ENCODE results near the gene LCN1. TPM values are rescaled to one million over a fixed set of nuclear protein-coding genes. Genes with fewer than 3 reads are reported as not detected.
"Not testable (repeated sequence)": the region's sequence is repeated elsewhere in the genome, so short reads cannot be mapped to it uniquely, and the experiment has no call there.

Gene LCN1
- total RNA-seq, 1 donor from 2014 or later = not detected

GRCh38 chr9:135526730-135527571 is 5.7 kb downstream of the LCN1 start:
- H3K4me1 Mint-ChIP-seq (ENCODE audit: low read depth) = peaks cover 6% of the 10 kb centered on the region
- H3K36me3 Mint-ChIP-seq (ENCODE audit: insufficient read depth) = no peaks in the 10 kb centered on the region
- H3K27ac Mint-ChIP-seq = no peak overlapping the region
- no peak overlapping the region for H3K4me3 Mint-ChIP-seq (ENCODE audit: low read depth)
- DNase-seq (ENCODE audit: low spot score, unreplicated experiment) = no peak
- H3K9me3 Mint-ChIP-seq (ENCODE audit: low read depth) = no peaks in the 10 kb centered on the region
- H3K27me3 Mint-ChIP-seq = peaks cover 13% of the 10 kb centered on the region
- TF ChIP-seq CTCF (IDR thresholded peaks at IDR 0.05; ENCODE audit: unreplicated experiment) = no peak

GRCh38 chr9:135528842-135529435 is 7.7 kb downstream of the LCN1 start:
- H3K27ac Mint-ChIP-seq; DNase-seq (ENCODE audit: low spot score, unreplicated experiment); H3K4me3 Mint-ChIP-seq (ENCODE audit: low read depth); H3K9me3 Mint-ChIP-seq (ENCODE audit: low read depth); H3K36me3 Mint-ChIP-seq (ENCODE audit: insufficient read depth); H3K4me1 Mint-ChIP-seq (ENCODE audit: low read depth): not testable (repeated sequence)
- peaks cover 16% of the 10 kb centered on the region for H3K27me3 Mint-ChIP-seq

- no peaks in the 10 kb centered on the region for H3K9me3 Mint-ChIP-seq (ENCODE audit: low read depth)
- no peak for TF ChIP-seq CTCF (IDR thresholded peaks at IDR 0.05; ENCODE audit: unreplicated experiment)
- H3K36me3 Mint-ChIP-seq (ENCODE audit: insufficient read depth) = no peaks in the 10 kb centered on the region
- no peak overlapping the region for H3K4me3 Mint-ChIP-seq (ENCODE audit: low read depth)
- H3K4me1 Mint-ChIP-seq (ENCODE audit: low read depth) = peaks cover 6% of the 10 kb centered on the region
- no peak overlapping the region for H3K27ac Mint-ChIP-seq
- H3K27me3 Mint-ChIP-seq = peaks cover 27% of the 10 kb centered on the region
- DNase-seq (ENCODE audit: low spot score, unreplicated experiment) = no peak
Measured at GRCh38 chr9:135530146-135530545, 8.9 kb downstream of the LCN1 start.

- peaks cover 28% of the 10 kb centered on the region for H3K27me3 Mint-ChIP-seq
- H3K27ac Mint-ChIP-seq = no peak overlapping the region
- no peaks in the 10 kb centered on the region for H3K36me3 Mint-ChIP-seq (ENCODE audit: insufficient read depth)
- peaks cover 6% of the 10 kb centered on the region for H3K4me1 Mint-ChIP-seq (ENCODE audit: low read depth)
- TF ChIP-seq CTCF (IDR thresholded peaks at IDR 0.05; ENCODE audit: unreplicated experiment) = no peak
- no peak for DNase-seq (ENCODE audit: low spot score, unreplicated experiment)
- no peak overlapping the region for H3K4me3 Mint-ChIP-seq (ENCODE audit: low read depth)
- no peaks in the 10 kb centered on the region for H3K9me3 Mint-ChIP-seq (ENCODE audit: low read depth)
Measured at GRCh38 chr9:135531096-135531495, 9.9 kb downstream of the LCN1 start.

- no peak for TF ChIP-seq CTCF (IDR thresholded peaks at IDR 0.05; ENCODE audit: unreplicated experiment)
- Mint-ChIP-seq H3K36me3 (ENCODE audit: insufficient read depth) (no peaks in the 10 kb centered on the region), H3K4me3 (ENCODE audit: low read depth) (no peak overlapping the region), H3K4me1 (ENCODE audit: low read depth) (peaks cover 6% of the 10 kb centered on the region), H3K27me3 (peaks cover 48% of the 10 kb centered on the region), H3K27ac (no peak overlapping the region), H3K9me3 (ENCODE audit: low read depth) (no peaks in the 10 kb centered on the region)
- no peak for DNase-seq (ENCODE audit: low spot score, unreplicated experiment)
Measured at GRCh38 chr9:135533113-135533512, 11.9 kb downstream of the LCN1 start.
